ENCODE measurements around the gene SLC7A1. TPM values are rescaled to one million over a fixed set of nuclear protein-coding genes. Genes with fewer than 3 reads are reported as not detected.

Gene SLC7A1
- total RNA-seq, 2 donors from 2014 or later = 60.1 to 114 TPM

GRCh38 chr13:29594710-29595379 is 643 bp downstream of the SLC7A1 start:
- H3K27me3 Mint-ChIP-seq = peaks cover 5% of the 10 kb centered on the region
- H3K36me3 Mint-ChIP-seq (ENCODE audit: low read depth) = peaks cover 48% of the 10 kb centered on the region
- H3K27ac Mint-ChIP-seq = peak overlapping the region; percentile 74
- peaks cover 29% of the 10 kb centered on the region for H3K4me1 Mint-ChIP-seq
- peak; percentile 58 for ATAC-seq (replicated peaks)
- no peaks in the 10 kb centered on the region for H3K9me3 Mint-ChIP-seq
- peak overlapping the region; percentile 81 for H3K4me3 Mint-ChIP-seq

- Mint-ChIP-seq H3K4me1 (peaks cover 29% of the 10 kb centered on the region), H3K9me3 (no peaks in the 10 kb centered on the region), H3K4me3 (peak overlapping the region; percentile 81), H3K36me3 (ENCODE audit: low read depth) (peaks cover 53% of the 10 kb centered on the region), H3K27ac (peak overlapping the region; percentile 74), H3K27me3 (peaks cover 5% of the 10 kb centered on the region)
- peak; percentile 64 for ATAC-seq (replicated peaks)
These were observed 1.2 kb downstream of the SLC7A1 start for GRCh38 chr13:29594303-29594709.

- Mint-ChIP-seq H3K27me3 (peaks cover 1% of the 10 kb centered on the region), H3K36me3 (ENCODE audit: low read depth) (peaks cover 55% of the 10 kb centered on the region), H3K9me3 (no peaks in the 10 kb centered on the region), H3K27ac (peak overlapping the region; percentile 74), H3K4me3 (peak overlapping the region; percentile 81), H3K4me1 (peaks cover 29% of the 10 kb centered on the region)
- ATAC-seq (replicated peaks) = no peak
These were observed 1.7 kb downstream of the SLC7A1 start for GRCh38 chr13:29593605-29594297.

- ATAC-seq (replicated peaks) = no peak
- Mint-ChIP-seq H3K9me3 (no peaks in the 10 kb centered on the region), H3K4me1 (peaks cover 37% of the 10 kb centered on the region), H3K27ac (peak overlapping the region; percentile 74), H3K36me3 (ENCODE audit: low read depth) (peaks cover 80% of the 10 kb centered on the region), H3K27me3 (no peaks in the 10 kb centered on the region), H3K4me3 (peak overlapping the region; percentile 81)
These were observed 4.2 kb downstream of the SLC7A1 start for GRCh38 chr13:29591310-29591709.

- Mint-ChIP-seq H3K4me1 (peaks cover 37% of the 10 kb centered on the region), H3K27me3 (no peaks in the 10 kb centered on the region), H3K4me3 (no peak overlapping the region), H3K9me3 (no peaks in the 10 kb centered on the region), H3K27ac (peak overlapping the region; percentile 53), H3K36me3 (ENCODE audit: low read depth) (peaks cover 91% of the 10 kb centered on the region)
- no peak for ATAC-seq (replicated peaks)
These were observed 5.5 kb downstream of the SLC7A1 start for GRCh38 chr13:29589967-29590366.

GRCh38 chr13:29589234-29589633 is 6.3 kb downstream of the SLC7A1 start:
- ATAC-seq (replicated peaks) = no peak
- no peaks in the 10 kb centered on the region for H3K9me3 Mint-ChIP-seq
- H3K27me3 Mint-ChIP-seq = no peaks in the 10 kb centered on the region
- H3K4me3 Mint-ChIP-seq = no peak overlapping the region
- peaks cover 92% of the 10 kb centered on the region for H3K36me3 Mint-ChIP-seq (ENCODE audit: low read depth)
- H3K27ac Mint-ChIP-seq = no peak overlapping the region
- peaks cover 42% of the 10 kb centered on the region for H3K4me1 Mint-ChIP-seq

- H3K36me3 Mint-ChIP-seq (ENCODE audit: low read depth) = peaks cover 84% of the 10 kb centered on the region
- H3K27me3 Mint-ChIP-seq = no peaks in the 10 kb centered on the region
- no peak overlapping the region for H3K4me3 Mint-ChIP-seq
- no peak overlapping the region for H3K27ac Mint-ChIP-seq
- H3K9me3 Mint-ChIP-seq = no peaks in the 10 kb centered on the region
- ATAC-seq (replicated peaks) = no peak
- H3K4me1 Mint-ChIP-seq = peaks cover 42% of the 10 kb centered on the region
These were observed 7.8 kb downstream of the SLC7A1 start for GRCh38 chr13:29587645-29588044.

- Mint-ChIP-seq H3K4me3 (no peak overlapping the region), H3K27me3 (no peaks in the 10 kb centered on the region), H3K36me3 (ENCODE audit: low read depth) (peaks cover 55% of the 10 kb centered on the region), H3K27ac (peak overlapping the region; percentile 55), H3K9me3 (no peaks in the 10 kb centered on the region), H3K4me1 (peaks cover 52% of the 10 kb centered on the region)
- peak; percentile 63 for ATAC-seq (replicated peaks)
These were observed 12.3 kb downstream of the SLC7A1 start for GRCh38 chr13:29583073-29583785.

GRCh38 chr13:29582171-29582570 is 13.3 kb downstream of the SLC7A1 start:
- no peak overlapping the region for H3K27ac Mint-ChIP-seq
- H3K36me3 Mint-ChIP-seq (ENCODE audit: low read depth) = peaks cover 44% of the 10 kb centered on the region
- H3K9me3 Mint-ChIP-seq = no peaks in the 10 kb centered on the region
- H3K27me3 Mint-ChIP-seq = no peaks in the 10 kb centered on the region
- no peak for ATAC-seq (replicated peaks)
- peaks cover 48% of the 10 kb centered on the region for H3K4me1 Mint-ChIP-seq
- no peak overlapping the region for H3K4me3 Mint-ChIP-seq

GRCh38 chr13:29581666-29582065 is 13.8 kb downstream of the SLC7A1 start:
- Mint-ChIP-seq H3K27ac (no peak overlapping the region), H3K36me3 (ENCODE audit: low read depth) (peaks cover 39% of the 10 kb centered on the region), H3K9me3 (no peaks in the 10 kb centered on the region), H3K4me1 (peaks cover 48% of the 10 kb centered on the region), H3K27me3 (no peaks in the 10 kb centered on the region), H3K4me3 (no peak overlapping the region)
- ATAC-seq (replicated peaks) = no peak

- H3K27ac Mint-ChIP-seq = peak overlapping the region; percentile 33
- no peaks in the 10 kb centered on the region for H3K27me3 Mint-ChIP-seq
- ATAC-seq (replicated peaks) = no peak
- H3K9me3 Mint-ChIP-seq = no peaks in the 10 kb centered on the region
- peaks cover 28% of the 10 kb centered on the region for H3K36me3 Mint-ChIP-seq (ENCODE audit: low read depth)
- peaks cover 42% of the 10 kb centered on the region for H3K4me1 Mint-ChIP-seq
- no peak overlapping the region for H3K4me3 Mint-ChIP-seq
These were observed 16.4 kb downstream of the SLC7A1 start for GRCh38 chr13:29579094-29579493.

- peaks cover 40% of the 10 kb centered on the region for H3K4me1 Mint-ChIP-seq
- H3K36me3 Mint-ChIP-seq (ENCODE audit: low read depth) = peaks cover 28% of the 10 kb centered on the region
- H3K27ac Mint-ChIP-seq = peak overlapping the region; percentile 33
- no peaks in the 10 kb centered on the region for H3K27me3 Mint-ChIP-seq
- no peaks in the 10 kb centered on the region for H3K9me3 Mint-ChIP-seq
- no peak for ATAC-seq (replicated peaks)
- no peak overlapping the region for H3K4me3 Mint-ChIP-seq
These were observed 17.0 kb downstream of the SLC7A1 start for GRCh38 chr13:29578300-29579085.

GRCh38 chr13:29577136-29578051 is 18.1 kb downstream of the SLC7A1 start:
- Mint-ChIP-seq H3K36me3 (ENCODE audit: low read depth) (peaks cover 24% of the 10 kb centered on the region), H3K27ac (no peak overlapping the region), H3K4me1 (peaks cover 29% of the 10 kb centered on the region), H3K27me3 (no peaks in the 10 kb centered on the region), H3K4me3 (no peak overlapping the region), H3K9me3 (no peaks in the 10 kb centered on the region)
- ATAC-seq (replicated peaks) = no peak

Measured in activated T-helper 17 cell treated with anti-CD3 and anti-CD28 coated beads, Interleukin-2, amount 50 U/mL, for 72 hours (primary cell).